Ectodermal cell (in vitro differentiated cells): ENCODE data around the gene SHISA9.

Experiments used
- H3K27ac ChIP-seq: 2 replicates; pipeline ENCODE4 v1.7.0; 2013; ENCODE audit warnings: mild to moderate bottlenecking, low read depth, low read length; ENCODE audit not compliant: insufficient read depth, poor library complexity, severe bottlenecking
- H3K27me3 ChIP-seq: 2 replicates; pipeline ENCODE4 v1.7.0; 2013; ENCODE audit warnings: mild to moderate bottlenecking, low read length; ENCODE audit not compliant: insufficient read depth, control insufficient read depth, poor library complexity, severe bottlenecking
- H3K36me3 ChIP-seq: one replicate; pipeline ENCODE4 v1.7.0; 2013; ENCODE audit warnings: low read length; ENCODE audit not compliant: control insufficient read depth, insufficient read depth
- H3K4me1 ChIP-seq: one replicate; pipeline ENCODE4 v1.7.0; 2013; ENCODE audit warnings: low read length; ENCODE audit not compliant: control insufficient read depth, insufficient read depth
- H3K4me3 ChIP-seq: 2 replicates; pipeline ENCODE4 v1.7.0; 2013; ENCODE audit warnings: low read depth, low read length, control low read depth; ENCODE audit not compliant: insufficient read depth
- H3K9me3 ChIP-seq: 2 replicates; pipeline ENCODE4 v1.7.0; 2013; ENCODE audit warnings: mild to moderate bottlenecking, low read length, moderate library complexity; ENCODE audit not compliant: control insufficient read depth
- WGBS, 2 experiments: methylation state at CpG; one replicate each; pipeline ENCODE4 v1.1.7; 2013; ENCODE audit warnings: missing lambda C conversion rate in 2 of 2; 5-methylcytosine and 5-hydroxymethylcytosine counted together

Gene SHISA9

GRCh38 chr16:12942861-12943260 is 41.5 kb downstream of the SHISA9 start:
- Histone ChIP-seq H3K36me3 (no peaks in the 10 kb centered on the region), H3K4me3 (no peak overlapping the region), H3K9me3 (no peaks in the 10 kb centered on the region), H3K4me1 (no peaks in the 10 kb centered on the region), H3K27me3 (no peaks in the 10 kb centered on the region), H3K27ac (no peak overlapping the region)
- WGBS, 2 experiments: 90% methylated on average over 5 of the region's 5 CpGs

GRCh38 chr16:12944300-12944699 is 42.9 kb downstream of the SHISA9 start:
- H3K36me3 ChIP-seq: no peaks in the 10 kb centered on the region
- no peaks in the 10 kb centered on the region for H3K27me3 ChIP-seq
- 92 to 94% methylated on average over 3 of the region's 3 CpGs for WGBS, 2 experiments
- no peaks in the 10 kb centered on the region for H3K9me3 ChIP-seq
- H3K4me1 ChIP-seq: no peaks in the 10 kb centered on the region
- no peak overlapping the region for H3K4me3 ChIP-seq
- H3K27ac ChIP-seq: no peak overlapping the region

GRCh38 chr16:12951392-12951791 is 50.0 kb downstream of the SHISA9 start:
- Histone ChIP-seq H3K36me3 (no peaks in the 10 kb centered on the region), H3K4me1 (no peaks in the 10 kb centered on the region), H3K4me3 (no peak overlapping the region), H3K27ac (no peak overlapping the region), H3K27me3 (no peaks in the 10 kb centered on the region), H3K9me3 (no peaks in the 10 kb centered on the region)
- WGBS, 2 experiments: 86 to 93% methylated on average over 1 of the region's 1 CpG

- WGBS, 2 experiments: 84 to 93% methylated on average over 4 of the region's 4 CpGs
- Histone ChIP-seq H3K4me3 (no peak overlapping the region), H3K4me1 (no peaks in the 10 kb centered on the region), H3K36me3 (no peaks in the 10 kb centered on the region), H3K9me3 (no peaks in the 10 kb centered on the region), H3K27ac (no peak overlapping the region), H3K27me3 (no peaks in the 10 kb centered on the region)
Measured at GRCh38 chr16:12951976-12952375, 50.6 kb downstream of the SHISA9 start.

DNA sequence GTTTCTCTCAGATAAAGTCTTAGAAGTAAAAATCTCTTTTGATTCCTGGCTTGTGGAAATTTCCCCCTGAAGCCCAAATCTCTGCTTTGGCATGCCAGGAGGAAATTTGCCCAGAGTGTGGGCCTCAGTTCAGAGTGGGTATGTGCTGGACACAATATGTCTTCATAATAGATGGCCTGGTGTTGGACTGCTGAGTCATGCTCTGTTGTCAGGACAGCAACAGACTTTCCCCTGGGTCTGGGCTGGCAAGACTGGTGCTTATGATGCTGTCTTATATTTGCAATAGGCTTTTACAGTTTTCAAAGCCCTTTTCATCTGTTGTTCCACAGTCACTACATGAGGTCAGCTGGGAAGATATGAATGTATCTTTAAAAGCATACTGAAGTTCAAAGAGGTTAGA is 57.0 kb downstream of the SHISA9 start:
- Histone ChIP-seq H3K9me3 (no peaks in the 10 kb centered on the region), H3K4me3 (no peak overlapping the region), H3K4me1 (no peaks in the 10 kb centered on the region), H3K36me3 (no peaks in the 10 kb centered on the region), H3K27ac (no peak overlapping the region), H3K27me3 (no peaks in the 10 kb centered on the region)

DNA sequence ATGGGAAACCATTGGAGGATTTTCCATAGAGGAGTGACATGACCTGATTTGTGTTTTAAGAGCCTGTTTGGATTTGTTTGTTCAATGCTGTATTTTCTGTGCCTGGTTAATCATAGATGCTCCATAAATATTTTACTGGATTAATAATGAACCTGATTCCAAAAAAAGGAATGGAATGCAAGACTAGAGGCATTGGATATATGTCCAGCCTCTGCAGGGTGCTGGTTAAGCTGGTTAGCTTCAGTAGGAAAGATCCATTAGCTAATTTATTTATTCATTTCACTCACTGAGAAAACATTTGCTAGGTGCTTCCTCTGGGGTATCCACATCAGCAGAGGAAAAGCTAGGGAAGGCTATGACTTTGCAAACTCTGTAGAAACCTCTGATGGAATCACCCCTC is 57.7 kb downstream of the SHISA9 start:
- Histone ChIP-seq H3K9me3 (no peaks in the 10 kb centered on the region), H3K4me1 (no peaks in the 10 kb centered on the region), H3K36me3 (no peaks in the 10 kb centered on the region), H3K4me3 (no peak overlapping the region), H3K27ac (no peak overlapping the region), H3K27me3 (no peaks in the 10 kb centered on the region)

DNA sequence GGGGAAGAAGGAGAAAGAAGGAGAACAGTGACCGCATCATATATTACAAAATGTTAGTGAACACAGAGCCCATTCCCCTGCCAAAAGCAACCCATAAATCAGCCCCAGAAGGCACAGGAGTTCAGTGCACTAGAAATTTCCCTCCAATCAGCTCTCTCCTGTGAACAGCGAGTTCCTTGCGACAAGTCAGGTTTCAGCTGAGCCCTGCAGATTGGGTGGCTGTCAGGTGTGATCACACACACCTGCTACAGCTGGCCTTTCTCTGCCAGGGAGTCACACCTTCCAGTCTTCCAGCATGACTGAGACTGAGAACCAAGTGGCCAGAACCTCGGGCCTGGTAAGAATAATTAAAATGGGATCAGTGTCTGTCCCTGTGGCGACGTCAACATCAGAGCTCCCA is 60.2 kb downstream of the SHISA9 start:
- WGBS, 2 experiments: 94 to 95% methylated on average over 6 of the region's 6 CpGs
- Histone ChIP-seq H3K4me1 (no peaks in the 10 kb centered on the region), H3K27me3 (no peaks in the 10 kb centered on the region), H3K27ac (no peak overlapping the region), H3K9me3 (no peaks in the 10 kb centered on the region), H3K4me3 (no peak overlapping the region), H3K36me3 (no peaks in the 10 kb centered on the region)

- no peaks in the 10 kb centered on the region for H3K4me1 ChIP-seq
- 81% methylated on average over 2 of the region's 2 CpGs for WGBS, 2 experiments
- no peak overlapping the region for H3K4me3 ChIP-seq
- no peaks in the 10 kb centered on the region for H3K9me3 ChIP-seq
- H3K27ac ChIP-seq: no peak overlapping the region
- no peaks in the 10 kb centered on the region for H3K27me3 ChIP-seq
- no peaks in the 10 kb centered on the region for H3K36me3 ChIP-seq
Measured at GRCh38 chr16:12964461-12964860, 63.1 kb downstream of the SHISA9 start.

DNA sequence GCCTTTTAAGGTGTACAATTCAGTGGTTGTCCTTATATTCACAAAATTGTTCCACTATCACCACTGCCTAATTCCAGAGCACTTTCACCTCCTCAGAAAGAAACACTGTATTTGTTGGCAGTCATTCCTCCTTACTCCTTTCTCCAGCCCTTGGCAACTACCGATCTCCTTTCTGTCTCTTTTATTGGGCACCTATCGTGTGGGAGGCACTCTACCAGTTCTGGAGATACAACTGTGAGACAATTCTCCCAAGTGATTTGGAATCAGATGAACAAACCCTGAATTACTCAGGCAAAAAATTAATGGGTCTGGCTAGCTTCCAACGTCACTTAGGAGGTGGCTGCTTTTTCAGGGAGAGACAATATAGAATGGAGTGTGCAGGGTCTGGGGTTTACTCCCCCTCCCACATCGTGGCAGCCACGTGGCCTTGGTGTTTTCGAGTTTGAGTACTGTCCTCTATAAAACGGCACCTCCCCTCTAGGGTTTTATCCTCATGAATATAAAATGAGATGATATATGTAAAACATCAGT is 63.9 kb downstream of the SHISA9 start:
- Histone ChIP-seq H3K36me3 (no peaks in the 10 kb centered on the region), H3K9me3 (no peaks in the 10 kb centered on the region), H3K4me3 (no peak overlapping the region), H3K27me3 (no peaks in the 10 kb centered on the region), H3K27ac (no peak overlapping the region), H3K4me1 (no peaks in the 10 kb centered on the region)
- 86 to 90% methylated on average over 6 of the region's 7 CpGs for WGBS, 2 experiments

GRCh38 chr16:12971241-12971640 is 69.8 kb downstream of the SHISA9 start:
- Histone ChIP-seq H3K27me3 (no peaks in the 10 kb centered on the region), H3K36me3 (no peaks in the 10 kb centered on the region), H3K4me3 (no peak overlapping the region), H3K4me1 (no peaks in the 10 kb centered on the region), H3K9me3 (no peaks in the 10 kb centered on the region), H3K27ac (no peak overlapping the region)
- 34 to 40% methylated on average over 2 of the region's 2 CpGs for WGBS, 2 experiments

- Histone ChIP-seq H3K4me1 (no peaks in the 10 kb centered on the region), H3K9me3 (no peaks in the 10 kb centered on the region), H3K27ac (no peak overlapping the region), H3K27me3 (no peaks in the 10 kb centered on the region), H3K4me3 (no peak overlapping the region), H3K36me3 (no peaks in the 10 kb centered on the region)
- 93 to 99% methylated on average over 2 to 3 of the region's 3 CpGs for WGBS, 2 experiments
Measured at GRCh38 chr16:12972246-12972645, 70.8 kb downstream of the SHISA9 start.
